Gastrocnemius medialis (tissue), 4 donors: ENCODE data around the gene ADPRHL1.

Source experiments
- POLR2A ChIP-seq, 2 donors: fragments of 450-650 bp; IDR thresholded peaks; one replicate each; pipeline ENCODE4 v1.6.1; 2017; ENCODE audit warnings: antibody characterized with exemption in 2 of 2, mild to moderate bottlenecking in 2 of 2, moderate library complexity in 2 of 2
- TF ChIP-seq, protein P1 (sequence below), 5 experiments: fragments of 450-650 bp in 3 of 5; fragments of 200-600 bp in 2 of 5; sonication (generic) in 2 of 5; IDR thresholded peaks in 4 of 5; conservative IDR thresholded peaks in 1 of 5; 1 replicate in 4 of 5; 2 replicates in 1 of 5; pipeline ENCODE4 v1.5.1; 2016 to 2019; ENCODE audit warnings: antibody characterized with exemption in 5 of 5, mild to moderate bottlenecking in 3 of 5, moderate library complexity in 3 of 5

DNA sequence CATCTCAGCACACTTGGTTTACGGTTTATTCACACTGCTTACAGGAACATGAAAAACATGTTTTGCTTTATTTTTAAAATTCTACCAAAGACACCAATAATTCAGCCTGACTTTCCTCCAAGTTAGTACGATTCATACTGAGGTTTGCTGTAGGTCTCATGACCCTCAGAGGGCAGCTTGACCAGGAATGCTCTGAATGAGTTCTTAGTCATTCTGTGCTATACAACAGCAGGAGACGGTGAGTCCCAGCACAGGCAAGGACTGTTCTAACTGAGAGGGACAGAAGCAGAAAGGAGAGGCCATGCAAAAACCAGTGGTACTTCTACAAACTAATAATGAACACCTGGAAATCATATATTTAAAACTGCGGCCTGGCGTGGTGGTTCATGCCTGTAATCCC is 95.8 kb downstream of the ADPRHL1 start:
- TF ChIP-seq, protein P1, sequence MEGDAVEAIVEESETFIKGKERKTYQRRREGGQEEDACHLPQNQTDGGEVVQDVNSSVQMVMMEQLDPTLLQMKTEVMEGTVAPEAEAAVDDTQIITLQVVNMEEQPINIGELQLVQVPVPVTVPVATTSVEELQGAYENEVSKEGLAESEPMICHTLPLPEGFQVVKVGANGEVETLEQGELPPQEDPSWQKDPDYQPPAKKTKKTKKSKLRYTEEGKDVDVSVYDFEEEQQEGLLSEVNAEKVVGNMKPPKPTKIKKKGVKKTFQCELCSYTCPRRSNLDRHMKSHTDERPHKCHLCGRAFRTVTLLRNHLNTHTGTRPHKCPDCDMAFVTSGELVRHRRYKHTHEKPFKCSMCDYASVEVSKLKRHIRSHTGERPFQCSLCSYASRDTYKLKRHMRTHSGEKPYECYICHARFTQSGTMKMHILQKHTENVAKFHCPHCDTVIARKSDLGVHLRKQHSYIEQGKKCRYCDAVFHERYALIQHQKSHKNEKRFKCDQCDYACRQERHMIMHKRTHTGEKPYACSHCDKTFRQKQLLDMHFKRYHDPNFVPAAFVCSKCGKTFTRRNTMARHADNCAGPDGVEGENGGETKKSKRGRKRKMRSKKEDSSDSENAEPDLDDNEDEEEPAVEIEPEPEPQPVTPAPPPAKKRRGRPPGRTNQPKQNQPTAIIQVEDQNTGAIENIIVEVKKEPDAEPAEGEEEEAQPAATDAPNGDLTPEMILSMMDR (IDR thresholded peaks at IDR 0.05 in 4 of 5, conservative IDR thresholded peaks at IDR 0.05 in 1 of 5): no peak
- no peak for TF ChIP-seq POLR2A (IDR thresholded peaks at IDR 0.05)
